ENCODE data around the gene PDGFC.

Gene PDGFC

DNA sequence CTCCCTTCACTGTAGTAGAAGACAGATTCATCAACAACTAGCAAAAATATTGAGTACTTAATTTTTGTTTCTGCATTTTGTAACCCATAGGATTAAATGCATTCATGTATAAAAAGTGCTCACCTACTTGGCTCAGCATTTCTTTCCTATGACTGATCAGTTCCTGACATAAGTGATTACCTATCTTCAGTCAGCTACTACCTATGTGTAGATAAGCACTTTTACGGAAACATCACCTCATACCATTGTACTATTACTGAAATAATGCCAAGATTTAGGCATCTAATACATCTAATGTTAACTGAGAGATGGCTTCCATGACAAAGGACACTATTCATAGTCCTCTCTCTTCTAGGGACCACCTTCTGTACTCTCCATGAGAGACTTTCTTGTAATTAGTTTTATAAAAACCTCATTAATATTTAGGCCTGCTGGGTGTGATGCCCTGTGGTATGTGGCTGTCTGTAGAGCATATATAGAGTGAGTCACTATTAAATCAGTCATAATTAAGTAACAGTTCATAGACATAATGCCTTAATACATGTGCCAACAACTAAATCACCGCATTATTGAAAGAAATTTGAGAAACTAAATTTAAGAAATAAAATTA is 147.0 kb downstream of the PDGFC start:
- DNase-seq: no peak

DNA sequence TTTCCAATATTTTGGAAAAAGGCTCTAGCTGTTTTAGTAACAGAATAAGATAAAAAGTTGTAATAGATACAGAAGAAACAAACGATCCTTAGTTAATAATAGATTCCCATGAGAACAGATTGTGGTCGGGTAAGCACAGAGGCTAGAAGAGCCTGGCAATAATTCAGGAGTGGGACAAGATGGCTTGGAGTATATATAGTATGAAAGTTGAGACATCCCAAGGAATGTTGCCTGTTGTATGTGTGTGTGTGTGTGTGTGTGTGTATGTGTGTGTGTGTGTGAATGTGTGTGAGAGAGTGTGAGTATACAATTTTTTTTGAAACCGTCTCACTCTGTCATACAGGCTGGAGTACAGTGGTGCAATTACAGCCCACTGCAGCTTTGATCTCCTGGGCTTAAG is 150.7 kb downstream of the PDGFC start:
- no peak for DNase-seq

DNA sequence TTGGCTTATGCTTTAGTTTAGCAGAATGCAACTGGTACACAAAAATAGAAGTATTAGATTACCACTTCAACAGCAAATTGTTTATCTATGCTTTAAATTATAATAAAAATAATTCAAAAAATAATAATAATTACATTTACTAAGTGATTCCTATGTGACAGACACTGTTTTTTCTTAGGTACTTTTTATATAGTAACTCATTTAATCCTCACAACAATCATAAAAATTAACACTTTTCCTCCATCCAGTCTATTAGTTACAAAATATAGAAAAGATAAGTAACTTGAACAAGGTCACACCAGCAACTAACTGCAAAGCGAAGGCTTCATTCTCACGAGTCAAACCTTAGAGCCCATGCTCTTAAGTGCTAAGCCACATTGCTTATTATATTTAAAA is 155.2 kb downstream of the PDGFC start:
- DNase-seq: no peak

DNA sequence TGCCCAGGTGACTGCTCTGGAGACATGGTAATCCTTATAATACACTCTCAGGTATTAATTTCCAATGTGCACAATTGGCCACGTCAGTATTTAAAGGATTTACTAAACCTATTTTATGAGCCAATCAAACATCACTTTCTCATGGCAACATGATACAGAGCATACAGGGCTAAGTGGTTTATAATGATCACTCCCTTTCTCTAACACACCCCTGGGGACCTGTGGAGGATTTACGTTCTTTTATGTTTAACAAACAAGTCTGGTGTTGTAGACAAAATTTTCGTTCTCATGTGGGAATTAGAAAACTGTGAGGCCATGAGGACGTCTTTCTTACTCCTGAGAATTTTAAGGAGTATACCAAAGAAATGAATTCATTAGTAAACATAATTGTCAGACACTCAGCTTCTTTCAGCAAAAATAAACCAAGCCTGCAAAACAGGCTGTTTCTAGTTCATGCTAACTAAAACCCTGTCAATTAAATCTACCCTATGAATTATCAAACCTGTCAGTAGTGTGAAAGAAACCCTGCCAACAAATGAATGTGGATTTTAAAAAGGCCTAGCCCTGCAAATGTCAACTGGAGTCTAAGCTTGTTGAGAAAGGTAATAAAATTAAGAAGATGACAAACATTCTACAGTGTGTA is 155.8 kb downstream of the PDGFC start:
- DNase-seq: no peak

DNA sequence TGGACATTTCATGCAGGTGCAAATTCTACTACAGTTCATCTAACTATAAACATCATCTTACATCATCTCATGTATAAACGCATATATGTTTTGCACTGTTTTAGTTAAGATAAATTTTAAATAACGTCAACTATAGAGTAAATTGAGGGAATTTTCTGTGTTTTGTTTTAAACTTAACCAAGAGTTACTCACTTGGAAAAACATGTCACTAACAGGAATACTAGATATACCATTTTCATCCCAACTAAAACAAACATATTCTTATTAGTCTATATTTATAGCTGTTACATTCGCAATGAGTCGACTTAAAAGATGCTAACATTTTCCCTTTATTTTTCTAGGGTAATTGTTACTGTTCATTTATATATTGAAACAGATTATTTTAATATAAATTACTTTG is 159.6 kb downstream of the PDGFC start:
- DNase-seq: no peak

DNA sequence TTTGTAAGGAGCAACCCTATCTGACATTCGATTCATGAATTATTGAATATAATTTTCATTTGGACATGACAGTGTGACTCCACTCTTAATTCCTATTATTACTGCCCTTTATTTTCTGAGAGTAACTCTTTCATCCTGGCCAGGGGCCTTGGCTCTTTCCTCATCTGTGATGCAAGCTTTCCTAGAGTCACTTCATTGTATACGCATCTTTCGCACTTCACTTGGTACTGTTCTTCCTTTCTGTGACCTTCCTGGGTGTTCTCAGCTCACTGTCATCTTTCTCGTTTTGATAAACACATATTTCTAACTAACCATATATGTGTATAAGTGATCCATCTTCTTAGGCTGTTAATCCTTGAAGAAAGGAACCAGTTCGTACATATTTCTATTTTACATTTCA is 160.3 kb downstream of the PDGFC start:
- DNase-seq: no peak

DNA sequence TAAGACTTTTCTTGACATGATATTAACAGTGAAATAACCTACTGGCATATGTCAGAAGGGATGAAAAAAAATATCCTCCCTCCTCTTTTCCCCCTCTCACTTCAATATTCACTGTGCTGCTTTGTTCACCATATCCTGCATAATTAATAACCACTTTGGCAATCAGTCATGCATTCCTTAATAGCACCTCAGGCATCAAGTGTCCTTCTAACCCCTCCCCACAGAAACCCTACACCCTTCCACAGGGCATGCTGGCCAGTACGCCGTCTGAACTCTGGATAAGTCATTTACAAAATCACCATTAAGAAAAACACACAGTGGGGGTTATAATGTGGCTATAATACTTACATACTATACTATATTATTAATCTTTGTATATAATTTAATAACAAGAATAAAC is 165.9 kb downstream of the PDGFC start:
- DNase-seq: no peak

DNA sequence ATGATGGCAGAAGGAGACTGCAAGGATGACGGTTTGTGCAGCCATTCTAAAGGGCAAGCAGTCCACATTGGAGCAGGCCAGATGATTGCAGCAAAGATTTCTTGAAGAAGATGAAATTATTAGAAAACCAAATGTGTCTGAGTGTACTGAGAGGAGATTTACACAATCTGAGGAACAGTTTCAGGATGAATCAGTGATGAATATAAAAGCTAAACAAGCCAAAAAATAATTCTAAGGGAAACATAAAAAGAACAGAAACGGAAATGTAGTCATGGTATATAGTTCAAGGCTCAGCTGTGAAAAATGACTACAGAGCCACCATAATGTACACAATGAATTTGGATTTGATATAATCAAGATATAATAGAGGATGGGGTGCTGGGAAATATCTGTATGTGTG is 168.5 kb downstream of the PDGFC start:
- DNase-seq: no peak

DNA sequence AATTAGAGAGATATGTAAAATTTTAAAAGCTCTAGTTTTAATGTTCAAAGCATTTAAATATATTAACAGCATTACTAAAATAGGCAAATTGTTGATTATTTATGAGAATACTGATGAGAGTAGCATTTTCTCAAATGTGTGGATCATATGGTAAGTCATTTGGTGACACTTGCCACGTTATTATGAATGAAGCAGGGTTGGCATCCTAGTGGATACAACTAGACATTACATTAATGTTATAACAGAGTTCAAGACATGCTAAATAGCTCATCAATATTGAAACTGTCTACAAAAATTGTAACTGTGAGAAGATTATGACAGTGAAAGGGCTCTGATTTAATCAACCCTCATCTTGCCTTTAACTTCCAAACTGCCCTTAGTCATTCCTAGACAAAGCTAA is 171.1 kb downstream of the PDGFC start:
- no peak for DNase-seq

DNA sequence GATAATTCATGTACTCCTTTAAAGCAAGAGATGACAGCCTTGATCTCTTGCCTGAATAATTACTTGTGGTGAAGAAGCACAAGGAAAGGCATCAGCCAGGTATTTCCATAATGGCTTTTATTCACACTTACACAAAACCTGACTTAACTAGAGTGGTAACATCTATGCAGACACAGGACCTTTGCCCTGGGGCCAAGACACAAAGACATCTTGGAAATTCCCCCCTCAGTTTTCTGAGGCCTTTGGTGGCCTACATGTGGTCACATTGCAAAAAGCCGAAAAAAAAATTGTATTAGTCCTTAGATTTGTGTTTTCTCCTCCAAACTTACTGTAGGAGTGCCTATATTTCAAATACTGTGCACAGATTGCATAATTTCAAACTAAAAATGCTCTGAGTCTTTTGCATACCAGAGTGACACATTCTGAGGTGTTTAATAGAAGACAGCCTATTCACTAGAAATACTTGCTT is 172.4 kb downstream of the PDGFC start:
- no peak for DNase-seq

DNA sequence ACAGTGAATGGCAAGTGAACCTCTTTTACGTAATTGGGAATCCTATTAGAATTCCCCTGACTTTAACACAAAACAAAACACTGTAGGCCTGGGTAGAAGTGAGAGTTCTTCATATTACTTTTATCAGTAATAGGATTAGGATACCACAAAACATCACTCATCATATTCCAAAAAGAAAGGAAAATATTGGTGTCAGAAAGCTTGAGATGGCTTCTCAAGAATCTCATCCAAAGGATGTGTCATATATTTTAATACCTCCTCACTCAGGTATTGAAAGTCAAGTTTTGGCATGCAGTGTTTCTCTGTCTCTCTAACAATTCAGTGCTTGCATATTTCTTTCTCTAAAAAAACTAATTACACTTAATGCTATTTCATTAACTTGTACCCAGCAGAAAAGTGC is 173.2 kb downstream of the PDGFC start:
- no peak for DNase-seq

DNA sequence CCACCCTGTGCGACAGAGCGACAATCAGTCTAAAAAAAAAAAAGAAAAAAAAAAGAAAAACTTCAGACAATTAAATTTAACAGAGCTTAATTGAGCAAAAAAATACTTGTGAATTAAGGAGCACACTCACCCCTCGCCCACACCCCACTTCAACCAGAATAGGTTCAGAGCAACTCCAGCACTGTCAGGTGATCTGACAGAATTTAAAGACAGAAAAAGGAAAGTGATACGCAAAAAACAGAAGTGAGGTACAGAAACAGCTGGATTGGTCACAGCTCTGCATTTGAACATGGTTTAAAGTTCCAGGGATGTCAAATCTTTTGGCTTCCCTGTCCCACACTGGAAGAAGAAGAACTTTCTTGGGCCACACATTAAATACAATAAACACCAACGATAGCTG is 174.4 kb downstream of the PDGFC start:
- no peak for DNase-seq

DNA sequence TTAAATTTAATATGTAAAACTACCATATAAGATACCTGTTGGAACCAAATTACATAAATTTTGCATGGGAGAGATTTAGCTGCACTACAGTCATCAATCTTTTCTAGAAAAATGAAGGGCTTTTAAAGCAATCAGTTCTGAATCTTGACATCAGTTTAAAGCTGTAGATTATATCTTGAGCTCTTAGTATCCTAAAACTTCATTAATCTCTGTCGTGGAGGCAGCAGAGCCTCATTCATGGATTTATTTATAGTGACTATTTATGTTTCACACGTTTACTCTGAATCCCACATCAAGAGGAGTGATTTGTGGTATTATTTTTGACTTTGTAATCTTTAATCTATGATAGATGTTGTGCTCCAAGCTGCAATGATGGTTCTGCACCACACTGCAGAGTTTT is 175.9 kb downstream of the PDGFC start:
- DNase-seq: no peak

DNA sequence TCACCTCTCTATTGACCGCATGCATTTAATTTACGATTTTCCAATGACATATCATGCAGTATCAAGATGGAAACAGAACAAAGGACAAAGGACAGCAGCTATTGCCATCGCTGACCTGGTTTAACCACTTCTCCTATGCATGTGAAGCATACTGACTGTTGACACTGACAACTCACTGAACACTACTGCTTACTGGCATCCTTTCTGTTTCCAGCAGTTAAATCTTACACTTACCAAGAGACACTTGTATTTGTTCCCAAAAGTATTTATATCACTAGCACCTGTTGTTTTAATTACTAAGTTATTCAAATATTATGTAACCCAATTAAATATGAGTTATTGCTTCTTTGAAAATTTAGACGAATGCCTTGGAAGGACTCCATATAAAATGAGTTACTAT is 176.7 kb downstream of the PDGFC start:
- DNase-seq: no peak

DNA sequence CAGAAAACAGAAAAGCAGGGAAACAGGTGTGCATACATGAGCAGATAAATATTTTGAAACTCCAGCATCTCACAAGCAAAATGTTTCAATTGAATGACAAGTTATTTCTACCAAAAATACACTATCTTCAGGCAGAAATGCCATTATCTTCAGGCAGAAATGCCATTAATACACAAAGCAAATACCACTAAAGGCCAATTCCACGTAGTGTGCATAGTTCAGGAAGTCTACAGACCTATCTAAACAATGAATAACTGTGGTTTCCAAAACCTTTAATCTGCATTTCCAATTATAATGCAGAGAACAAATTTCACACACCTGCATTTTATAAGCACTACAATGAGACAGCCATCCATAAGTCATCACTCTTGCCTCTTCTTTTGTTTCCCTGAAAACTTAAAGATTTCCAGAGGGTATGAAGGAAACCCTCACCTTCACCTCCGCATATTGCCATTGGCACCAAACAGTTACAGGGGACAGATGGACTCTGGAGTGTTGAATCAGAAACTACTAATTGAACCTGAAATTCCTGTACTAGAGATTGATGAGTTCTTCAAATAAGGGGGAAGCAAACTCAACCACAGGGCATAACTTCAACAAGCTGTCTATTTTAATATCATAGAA is 179.0 kb downstream of the PDGFC start:
- DNase-seq: no peak

DNA sequence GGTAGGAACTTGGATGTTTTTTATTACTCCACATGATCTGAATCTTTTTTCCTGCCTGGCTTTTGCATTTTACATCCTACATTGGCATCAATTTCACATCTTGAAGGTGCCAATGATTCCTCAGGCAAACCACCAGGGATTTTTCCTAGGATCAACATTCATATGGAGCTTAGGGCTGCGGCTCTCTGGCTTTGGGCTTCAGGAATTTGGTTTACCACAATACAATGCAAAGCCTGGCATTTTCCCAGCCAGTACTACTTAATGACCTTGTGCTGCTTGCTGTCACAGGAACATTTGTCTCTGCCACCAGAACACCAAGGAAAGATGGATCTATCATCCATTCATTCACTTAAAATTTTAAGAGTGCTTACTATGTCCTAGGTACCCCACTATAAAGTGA is 180.7 kb downstream of the PDGFC start:
- no peak for DNase-seq

DNA sequence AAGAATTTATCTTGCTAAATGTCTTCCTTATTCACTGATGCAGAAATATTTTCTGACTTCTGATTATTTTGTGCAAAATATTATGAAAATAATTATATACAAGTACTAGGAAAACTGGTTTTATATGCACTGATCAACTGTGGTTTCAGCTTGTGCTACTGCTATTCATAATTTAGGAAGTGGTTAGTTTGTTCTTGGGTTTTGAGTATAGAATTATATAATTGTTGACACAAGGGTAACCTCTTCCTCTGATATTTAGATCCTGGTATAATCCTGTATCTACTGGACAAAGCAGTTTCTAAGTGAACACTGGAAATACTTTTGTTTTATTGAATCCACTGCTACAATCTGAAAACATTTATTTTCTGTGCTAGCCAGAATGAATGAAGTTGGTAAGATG is 182.8 kb downstream of the PDGFC start:
- no peak for DNase-seq

DNA sequence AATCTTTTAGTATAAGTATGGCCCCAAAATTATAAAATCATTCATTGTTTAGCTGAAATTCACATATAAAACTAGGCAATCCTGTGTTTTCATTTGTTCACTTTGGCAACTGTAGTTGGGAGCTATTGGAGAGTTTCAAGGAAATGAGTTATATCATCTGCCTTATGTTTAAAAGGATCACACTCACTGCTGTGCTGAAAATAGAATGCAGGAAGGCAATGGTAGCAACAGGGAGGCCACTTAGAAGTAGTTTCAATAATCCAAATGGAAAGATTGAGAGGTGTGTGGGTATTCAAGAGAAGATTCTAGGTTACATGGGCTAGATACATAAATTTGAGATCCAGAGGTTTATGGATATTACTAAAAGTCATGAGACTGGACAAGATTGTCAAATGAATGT is 184.9 kb downstream of the PDGFC start:
- no peak for DNase-seq

DNA sequence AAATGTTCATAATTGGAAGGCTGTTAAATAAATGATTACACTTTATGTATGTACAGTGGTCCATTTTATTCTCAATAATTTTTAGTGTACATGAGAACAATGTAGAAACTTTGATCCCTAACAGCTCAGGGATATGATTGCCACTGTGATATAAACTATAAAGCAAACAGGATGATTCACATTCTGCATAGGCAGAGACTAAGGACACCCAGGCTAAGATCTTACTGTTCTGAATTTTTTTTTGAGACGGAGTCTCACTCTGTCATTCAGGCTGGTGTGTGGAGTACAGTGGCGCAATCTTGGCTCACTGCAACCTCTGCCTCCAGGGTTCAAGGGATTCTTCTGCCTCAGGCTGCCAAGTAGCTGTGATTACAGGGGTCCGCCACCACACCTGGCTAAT is 186.6 kb downstream of the PDGFC start:
- DNase-seq: no peak

DNA sequence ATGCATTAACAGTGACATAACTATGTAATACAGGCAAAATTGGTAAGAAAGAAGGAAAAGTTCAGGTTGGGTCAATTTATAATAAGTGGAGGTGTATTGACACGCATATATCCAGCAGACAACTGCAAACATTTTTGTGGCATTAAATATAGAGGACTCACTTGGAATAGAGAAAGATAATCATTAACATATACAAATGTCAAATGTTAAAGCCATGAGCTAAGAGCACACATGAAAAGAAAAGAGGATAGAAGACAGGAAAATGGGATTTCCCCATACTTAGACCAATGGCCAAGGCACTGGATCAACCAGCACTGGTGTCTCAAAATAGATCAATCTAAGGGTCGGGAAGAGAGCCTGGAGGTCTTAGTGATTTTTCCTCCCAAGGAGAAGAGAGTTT is 187.6 kb downstream of the PDGFC start:
- DNase-seq: no peak

DNA sequence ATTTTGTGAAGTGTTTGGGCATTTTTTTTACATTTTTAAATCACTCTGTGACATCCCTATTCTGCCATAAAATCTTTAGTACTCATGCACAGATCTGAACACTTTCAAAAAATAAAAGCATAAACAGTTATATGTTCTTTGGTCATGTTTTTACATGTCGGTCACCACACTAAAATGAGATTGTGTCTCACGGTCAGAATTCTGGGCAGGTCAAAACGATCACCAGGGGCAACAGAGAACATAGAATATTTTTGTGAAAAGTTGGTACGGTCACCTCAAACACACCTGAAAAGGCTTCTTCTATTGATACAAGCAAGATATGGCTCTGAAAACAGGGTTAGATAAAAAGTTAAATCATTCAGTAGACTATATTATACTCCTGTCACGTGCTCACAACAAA is 189.1 kb downstream of the PDGFC start:
- DNase-seq: no peak

DNA sequence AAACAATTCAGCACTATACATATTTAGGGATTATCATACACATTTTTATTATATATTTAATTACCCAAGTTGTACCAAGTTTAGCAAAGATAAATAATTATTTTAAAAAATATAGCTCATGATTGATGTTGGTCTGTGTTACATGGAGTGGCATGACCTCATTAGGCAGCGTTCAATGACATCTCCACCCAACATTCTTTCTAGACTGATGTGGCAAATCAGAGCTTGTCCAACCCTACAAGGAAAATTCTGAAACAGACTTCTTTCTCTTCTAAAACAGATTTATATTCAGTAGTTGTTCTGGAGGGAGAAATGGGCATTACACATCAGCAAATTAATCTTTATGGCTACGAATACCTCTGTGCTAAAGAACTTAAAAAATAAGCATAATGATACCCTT is 189.7 kb downstream of the PDGFC start:
- no peak for DNase-seq

DNA sequence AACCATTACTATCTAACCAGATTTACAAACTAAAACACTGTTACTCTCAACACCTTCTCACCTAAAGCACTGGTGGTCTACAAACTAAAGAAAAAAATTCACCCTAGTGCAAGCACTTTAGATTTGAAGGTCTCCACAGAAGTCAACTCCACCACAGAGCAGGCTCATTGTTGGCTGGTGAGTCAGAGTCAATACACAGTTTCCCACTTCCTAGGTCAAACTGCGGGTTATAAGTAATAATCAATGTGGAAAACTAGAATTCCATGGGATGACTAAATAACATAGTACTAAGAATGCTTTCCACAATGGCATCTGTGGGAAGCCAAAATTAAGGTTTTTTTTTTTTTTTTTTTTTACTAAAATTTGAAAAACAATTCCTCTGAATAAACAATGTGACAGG is 191.8 kb downstream of the PDGFC start:
- DNase-seq: no peak

DNA sequence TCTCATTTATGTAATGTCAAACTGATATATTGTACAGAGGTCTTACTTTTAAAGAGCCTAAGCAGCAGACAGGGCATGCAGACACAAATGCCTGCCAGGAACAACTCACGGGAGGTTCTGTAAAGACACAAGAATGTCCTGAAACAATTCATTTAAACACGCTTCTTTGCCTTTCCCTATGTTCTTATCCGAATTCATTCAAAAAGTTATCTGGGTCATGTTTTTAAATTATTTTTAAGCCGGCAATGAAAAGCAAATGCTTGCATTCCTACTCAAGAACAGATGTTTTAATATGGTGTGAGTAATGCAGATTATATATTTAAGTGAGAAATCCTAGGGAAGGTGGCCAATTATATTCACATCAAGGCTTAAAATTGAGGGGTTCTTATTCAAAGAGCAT is 192.6 kb downstream of the PDGFC start:
- no peak for DNase-seq

DNA sequence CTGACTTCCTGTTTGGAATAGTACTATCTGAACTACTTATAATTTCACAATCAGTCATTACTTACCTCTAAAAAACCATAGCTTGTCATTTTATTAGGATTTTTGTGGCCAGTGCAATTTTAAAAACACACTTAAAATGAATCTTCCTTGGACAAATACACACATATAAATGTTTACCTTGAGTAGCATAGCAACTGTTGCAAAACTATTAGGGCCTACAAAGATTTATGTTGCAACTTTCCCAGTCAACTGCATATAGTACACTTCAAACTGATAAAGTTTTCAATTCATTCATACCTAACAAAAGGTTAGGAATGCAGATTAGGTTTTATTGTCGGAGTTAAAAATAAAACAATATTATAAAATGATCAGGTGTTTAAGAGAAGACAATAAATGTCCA is 193.0 kb downstream of the PDGFC start:
- DNase-seq: no peak
